Mucosa of stomach (tissue), 1 donor: Measurements from ENCODE around the gene CHRM5.

Experiments
- H3K27me3 ChIP-seq: one replicate; pipeline ENCODE4 v1.7.0; 2013; ENCODE audit warnings: mild to moderate bottlenecking, low read length; ENCODE audit not compliant: control insufficient read depth, insufficient read depth
- H3K36me3 ChIP-seq: one replicate; pipeline ENCODE4 v1.7.0; 2013; ENCODE audit warnings: low read length; ENCODE audit not compliant: control insufficient read depth, insufficient read depth
- H3K4me1 ChIP-seq: one replicate; pipeline ENCODE4 v1.7.0; 2013; ENCODE audit warnings: mild to moderate bottlenecking, low read length; ENCODE audit not compliant: control insufficient read depth, insufficient read depth
- H3K4me3 ChIP-seq: one replicate; pipeline ENCODE4 v1.7.0; 2013; ENCODE audit warnings: low read length
- H3K9ac ChIP-seq: one replicate; pipeline ENCODE4 v1.7.0; 2013; ENCODE audit warnings: mild to moderate bottlenecking, low read length, moderate library complexity
- H3K9me3 ChIP-seq: one replicate; pipeline ENCODE4 v1.7.0; 2013; ENCODE audit warnings: mild to moderate bottlenecking, low read length, moderate library complexity; ENCODE audit not compliant: control insufficient read depth
- donor health status: Pancreatic carcinoma.

Gene CHRM5

DNA sequence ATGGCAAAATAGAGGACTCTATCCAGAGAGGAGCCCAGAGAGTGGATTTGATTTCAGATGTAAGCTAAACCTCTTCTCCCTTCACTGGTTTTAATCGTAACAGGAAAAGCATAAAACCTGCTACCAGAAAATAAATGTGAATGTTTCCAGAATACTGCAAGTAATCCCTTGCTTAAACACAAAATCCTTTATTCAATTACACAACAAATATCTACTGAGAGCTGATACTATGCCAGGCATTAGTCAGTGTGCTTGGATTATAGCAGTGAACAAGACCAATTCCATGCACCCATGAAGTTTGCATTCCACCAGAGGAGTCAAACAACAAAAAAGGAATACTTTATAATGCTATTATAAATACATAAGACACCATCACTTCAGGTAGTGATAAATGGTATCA is 55.6 kb downstream of the CHRM5 start:
- H3K9me3 ChIP-seq = no peaks in the 10 kb centered on the region
- no peaks in the 10 kb centered on the region for H3K27me3 ChIP-seq
- no peak overlapping the region for H3K4me3 ChIP-seq
- H3K36me3 ChIP-seq = no peaks in the 10 kb centered on the region
- no peak overlapping the region for H3K9ac ChIP-seq
- no peaks in the 10 kb centered on the region for H3K4me1 ChIP-seq

- H3K36me3 ChIP-seq = no peaks in the 10 kb centered on the region
- no peak overlapping the region for H3K4me3 ChIP-seq
- H3K9me3 ChIP-seq = no peaks in the 10 kb centered on the region
- no peak overlapping the region for H3K9ac ChIP-seq
- no peaks in the 10 kb centered on the region for H3K27me3 ChIP-seq
- no peaks in the 10 kb centered on the region for H3K4me1 ChIP-seq
Observed at GRCh38 chr15:34025252-34025651, 57.0 kb downstream of the CHRM5 start.

DNA sequence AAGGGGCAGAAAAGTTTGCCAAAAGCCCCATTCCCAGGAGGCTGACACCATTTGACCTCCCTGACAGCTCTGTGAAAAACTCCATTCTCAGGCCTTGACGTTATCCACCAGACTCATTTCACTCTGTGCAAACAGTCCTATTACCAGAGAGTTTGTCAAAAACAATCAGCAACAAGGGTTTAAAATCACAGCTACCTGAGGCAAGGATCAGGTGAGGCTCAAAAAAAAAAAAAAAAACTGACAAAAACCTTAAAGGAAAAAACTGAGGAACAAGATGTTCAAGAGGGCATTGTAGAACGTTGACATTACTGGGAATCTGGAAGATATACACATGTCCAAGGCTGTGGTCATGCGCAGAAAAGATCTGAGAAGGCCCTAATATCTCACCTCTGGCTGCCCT is 59.3 kb downstream of the CHRM5 start:
- Histone ChIP-seq H3K9me3 (no peaks in the 10 kb centered on the region), H3K36me3 (no peaks in the 10 kb centered on the region), H3K9ac (no peak overlapping the region), H3K4me1 (no peaks in the 10 kb centered on the region), H3K4me3 (no peak overlapping the region), H3K27me3 (no peaks in the 10 kb centered on the region)

- Histone ChIP-seq H3K4me3 (no peak overlapping the region), H3K36me3 (no peaks in the 10 kb centered on the region), H3K27me3 (no peaks in the 10 kb centered on the region), H3K4me1 (no peaks in the 10 kb centered on the region), H3K9ac (no peak overlapping the region), H3K9me3 (no peaks in the 10 kb centered on the region)
Observed at GRCh38 chr15:34031987-34032760, 63.9 kb downstream of the CHRM5 start.

- Histone ChIP-seq H3K36me3 (no peaks in the 10 kb centered on the region), H3K9ac (peak overlapping the region; percentile 63), H3K4me1 (no peaks in the 10 kb centered on the region), H3K9me3 (no peaks in the 10 kb centered on the region), H3K27me3 (no peaks in the 10 kb centered on the region), H3K4me3 (peak overlapping the region; percentile 42)
Observed at GRCh38 chr15:34038023-34038870, 70.0 kb downstream of the CHRM5 start.

DNA sequence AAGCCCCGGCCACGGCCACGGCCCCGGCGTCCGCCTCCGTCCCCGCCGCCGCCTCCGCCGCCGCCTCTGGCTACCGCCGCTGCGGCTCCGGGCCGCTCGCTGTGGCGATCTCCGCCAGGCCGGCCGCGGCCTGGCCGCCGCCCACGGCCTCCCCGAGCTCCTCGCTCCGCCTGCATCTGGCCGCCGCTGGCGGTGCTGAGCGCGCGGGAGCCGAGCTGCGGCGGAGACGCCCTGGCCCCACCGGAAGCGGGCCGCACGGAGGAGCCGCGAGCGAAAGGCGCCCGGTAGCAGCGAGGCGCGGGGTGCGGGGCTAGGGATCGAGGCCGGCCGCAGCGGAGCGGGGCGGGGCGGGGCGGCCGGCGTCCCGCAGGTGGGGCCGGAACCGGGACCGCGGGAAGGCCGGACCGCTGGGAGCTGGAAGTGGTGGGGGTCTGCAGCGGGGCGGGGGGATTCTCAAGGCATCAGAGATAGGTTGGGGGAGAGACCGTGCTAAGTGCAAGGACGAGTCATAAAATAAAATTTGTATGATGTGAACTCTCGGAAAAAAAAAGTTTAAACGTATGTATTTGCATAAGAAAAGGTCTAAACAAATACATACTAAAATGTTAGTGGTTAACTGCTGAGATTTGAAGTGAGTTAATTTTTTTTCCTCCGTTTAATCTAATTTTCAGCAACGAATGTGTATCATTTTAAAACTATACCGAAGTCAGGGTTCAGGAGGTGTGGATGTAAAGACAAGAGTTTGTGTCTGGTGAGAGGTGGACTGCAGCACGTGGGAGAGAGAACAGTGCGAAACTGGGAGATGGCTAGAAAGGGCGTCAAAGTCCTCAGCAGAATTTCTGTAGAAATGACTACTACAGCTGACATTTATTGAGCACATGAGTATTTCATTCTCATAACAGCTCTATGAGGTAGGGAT is 70.8 kb downstream of the CHRM5 start, which contains the start of gene AVEN:
Gene AVEN (minus strand): TSS at position 334 of the 919 bp plus-strand sequence. CDS start 158 bp downstream, at position 176.
- Histone ChIP-seq H3K4me3 (peak within 1 kb of the TSS; percentile 44), H3K27me3 (no peaks in the 10 kb centered on the region), H3K9ac (peak within 1 kb of the TSS; percentile 63), H3K9me3 (no peaks in the 10 kb centered on the region), H3K4me1 (no peaks in the 10 kb centered on the region), H3K36me3 (no peaks in the 10 kb centered on the region)

- no peaks in the 10 kb centered on the region for H3K27me3 ChIP-seq
- H3K4me3 ChIP-seq = no peak overlapping the region
- H3K9me3 ChIP-seq = no peaks in the 10 kb centered on the region
- H3K9ac ChIP-seq = no peak overlapping the region
- no peaks in the 10 kb centered on the region for H3K4me1 ChIP-seq
- no peaks in the 10 kb centered on the region for H3K36me3 ChIP-seq
Observed at GRCh38 chr15:34039790-34040113, 71.5 kb downstream of the CHRM5 start.

DNA sequence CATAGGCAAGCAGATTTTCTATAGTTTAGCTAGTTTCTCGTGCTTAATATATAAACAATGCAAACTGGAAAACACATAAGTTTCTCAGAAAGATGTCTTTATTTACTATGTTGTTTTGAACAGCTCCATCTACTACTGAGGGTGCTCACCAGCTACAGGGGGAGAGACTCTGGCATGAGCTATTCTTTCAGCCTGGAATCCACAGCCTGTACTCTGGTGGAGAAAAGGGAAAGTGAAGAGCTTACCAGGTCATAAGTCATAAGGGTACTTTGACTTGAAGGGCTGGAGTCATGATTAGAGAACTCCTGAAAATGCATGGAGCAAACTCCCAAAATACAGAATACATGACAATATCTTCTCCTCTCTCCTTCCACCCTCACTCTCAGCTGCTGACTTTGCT is 75.1 kb downstream of the CHRM5 start:
- Histone ChIP-seq H3K36me3 (no peaks in the 10 kb centered on the region), H3K27me3 (peaks cover 3% of the 10 kb centered on the region), H3K4me1 (no peaks in the 10 kb centered on the region), H3K9ac (no peak overlapping the region), H3K9me3 (no peaks in the 10 kb centered on the region), H3K4me3 (no peak overlapping the region)

DNA sequence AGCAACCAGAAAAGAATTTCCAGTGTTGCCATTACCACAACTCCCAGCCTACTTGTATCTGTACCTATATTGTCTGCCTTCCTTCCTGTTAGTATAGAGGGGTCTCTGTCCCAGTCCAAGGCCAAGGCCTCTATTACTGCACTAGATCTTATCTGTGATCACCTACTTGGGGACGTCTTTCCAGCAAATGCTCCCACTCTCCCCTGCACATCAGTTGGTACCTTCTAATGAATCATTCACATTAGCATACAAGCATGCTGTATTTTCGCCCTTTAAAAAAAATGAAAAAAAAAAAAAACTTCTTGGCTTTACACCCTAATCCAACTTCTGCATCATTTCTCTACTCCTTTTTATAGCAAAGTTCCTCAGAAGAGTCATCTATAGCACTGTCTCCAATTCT is 75.5 kb downstream of the CHRM5 start:
- Histone ChIP-seq H3K4me1 (no peaks in the 10 kb centered on the region), H3K9me3 (no peaks in the 10 kb centered on the region), H3K9ac (no peak overlapping the region), H3K36me3 (no peaks in the 10 kb centered on the region), H3K4me3 (no peak overlapping the region), H3K27me3 (peaks cover 6% of the 10 kb centered on the region)

- H3K4me3 ChIP-seq = no peak overlapping the region
- no peaks in the 10 kb centered on the region for H3K9me3 ChIP-seq
- no peaks in the 10 kb centered on the region for H3K36me3 ChIP-seq
- H3K27me3 ChIP-seq = peaks cover 6% of the 10 kb centered on the region
- no peaks in the 10 kb centered on the region for H3K4me1 ChIP-seq
- no peak overlapping the region for H3K9ac ChIP-seq
Observed at GRCh38 chr15:34046471-34047145, 78.3 kb downstream of the CHRM5 start.

GRCh38 chr15:34047893-34048775 is 79.8 kb downstream of the CHRM5 start:
- no peaks in the 10 kb centered on the region for H3K4me1 ChIP-seq
- H3K4me3 ChIP-seq = no peak overlapping the region
- H3K27me3 ChIP-seq = peaks cover 6% of the 10 kb centered on the region
- H3K36me3 ChIP-seq = no peaks in the 10 kb centered on the region
- no peak overlapping the region for H3K9ac ChIP-seq
- H3K9me3 ChIP-seq = no peaks in the 10 kb centered on the region
